K562 (cell line): ENCODE results near the gene PTPN9. TPM values are rescaled to one million over a fixed set of nuclear protein-coding genes. Genes with fewer than 3 reads are reported as not detected.

Experiments
- GABPB1 ChIP-seq: sonication (generic); formaldehyde crosslinking; IDR thresholded peaks from 2 replicates; pipeline ENCODE4 v1.8.0; 2022; ENCODE audit warnings: mild to moderate bottlenecking, missing genetic modification reagents
- GTF2E2 ChIP-seq: fragments of 200-800 bp; sonication (Bioruptor generic); IDR thresholded peaks from 2 replicates; pipeline ENCODE4 v1.6.1; 2016; ENCODE audit warnings: missing genetic modification characterization, missing compliant biosample characterization
- NFATC3 ChIP-seq: fragments of 450-650 bp; IDR thresholded peaks from 2 replicates; pipeline ENCODE4 v1.6.1; 2017; ENCODE audit warnings: mild to moderate bottlenecking
- NR2C2 ChIP-seq, 2 experiments: fragments of 200-800 bp in 1 of 2; sonication (Bioruptor generic) in 1 of 2; sonication (generic) in 1 of 2; formaldehyde crosslinking in 1 of 2; IDR thresholded peaks; 2 replicates each; pipeline versions ENCODE4 v1.6.1 to v1.8.0; 2016 to 2022; ENCODE audit warnings: mild to moderate bottlenecking in 1 of 2, missing compliant biosample characterization in 1 of 2, missing genetic modification characterization in 1 of 2, missing genetic modification reagents in 1 of 2
- NRF1 ChIP-seq, 2 experiments: fragments of 450-650 bp; IDR thresholded peaks in 1 of 2; conservative IDR thresholded peaks in 1 of 2; 2 replicates each; pipeline ENCODE4 v1.6.1; 2014; ENCODE audit warnings: mild to moderate bottlenecking in 2 of 2
- RAD21 ChIP-seq, 2 experiments: fragments of 250-450 bp in 1 of 2; fragments of 450-650 bp in 1 of 2; sonication (Bioruptor Pico) in 1 of 2; formaldehyde crosslinking in 1 of 2; IDR thresholded peaks in 1 of 2; conservative IDR thresholded peaks in 1 of 2; 2 replicates each; pipeline versions ENCODE4 v1.4.0 to v1.8.0; 2020 to 2022; ENCODE audit warnings: mild to moderate bottlenecking in 2 of 2, moderate library complexity in 1 of 2
- ZKSCAN1 ChIP-seq: fragments of 150-350 bp; IDR thresholded peaks from 2 replicates; pipeline ENCODE4 v1.6.1; 2016; ENCODE audit warnings: low read depth, low read length
- ZNF431 ChIP-seq: sonication (generic); formaldehyde crosslinking; IDR thresholded peaks from 2 replicates; pipeline ENCODE4 v1.8.0; 2022; ENCODE audit warnings: mild to moderate bottlenecking, missing genetic modification reagents
- polyA plus RNA-seq, 8 experiments: library from polyadenylated mRNA; depleted of rRNA in 4 of 8; stranded (reverse) in 5 of 8; unstranded in 3 of 8; fragments of >200 nt; fragmentation: Nextera tagmentation in 2 of 8; fragmentation: Illumina TruSeq in 1 of 8; extraction: Ambion mirVana in 2 of 8; extraction: Trizol in 1 of 8; gene quantifications; 2 replicates each; pipeline versions ENCODE4 v1.2.1 to v1.2.3, GENCODE V29; 2011 to 2014; ENCODE audit warnings: inconsistent platforms in 1 of 8, missing spikeins in 1 of 8
- total RNA-seq, 7 experiments: library from RNA; depleted of rRNA in 6 of 7; stranded (reverse); fragments of >200 nt in 6 of 7; fragmentation: Illumina TruSeq in 2 of 7; extraction: Trizol in 2 of 7; gene quantifications; 2 replicates each; pipeline versions ENCODE4 v1.2.1 to v1.2.3, GENCODE V29; 2011 to 2021; ENCODE audit warnings: low replicate concordance in 1 of 7
- TF ChIP-seq, protein P1 (sequence below): sonication (generic); formaldehyde crosslinking; IDR thresholded peaks from 2 replicates; pipeline ENCODE4 v1.8.0; 2022; ENCODE audit warnings: mild to moderate bottlenecking, missing genetic modification reagents
- TF ChIP-seq, protein P2 (sequence below): sonication (generic); formaldehyde crosslinking; IDR thresholded peaks from 2 replicates; pipeline ENCODE4 v1.8.0; 2023; ENCODE audit warnings: mild to moderate bottlenecking, missing genetic modification reagents
- TF ChIP-seq, protein P3 (sequence below): fragments of 250-450 bp; sonication (Bioruptor Pico); IDR thresholded peaks from 2 replicates; pipeline ENCODE4 v1.5.0; 2021; ENCODE audit warnings: mild to moderate bottlenecking, borderline replicate concordance
- TF ChIP-seq, protein P4 (sequence below): fragments of 250-450 bp; sonication (Bioruptor Pico); IDR thresholded peaks from 2 replicates; pipeline ENCODE4 v1.4.0; 2020
- TF ChIP-seq, protein P5 (sequence below): IDR thresholded peaks from 2 replicates; pipeline ENCODE4 v1.6.1; 2016; ENCODE audit warnings: missing genetic modification characterization, missing compliant biosample characterization

The PTPN9 gene
- total and polyA plus RNA-seq, 9 of the 15 experiments (the other 6 are each of a cell fraction or from before 2014, with no cell fraction given): 5.0 to 24.0 (median 14.2) TPM

DNA sequence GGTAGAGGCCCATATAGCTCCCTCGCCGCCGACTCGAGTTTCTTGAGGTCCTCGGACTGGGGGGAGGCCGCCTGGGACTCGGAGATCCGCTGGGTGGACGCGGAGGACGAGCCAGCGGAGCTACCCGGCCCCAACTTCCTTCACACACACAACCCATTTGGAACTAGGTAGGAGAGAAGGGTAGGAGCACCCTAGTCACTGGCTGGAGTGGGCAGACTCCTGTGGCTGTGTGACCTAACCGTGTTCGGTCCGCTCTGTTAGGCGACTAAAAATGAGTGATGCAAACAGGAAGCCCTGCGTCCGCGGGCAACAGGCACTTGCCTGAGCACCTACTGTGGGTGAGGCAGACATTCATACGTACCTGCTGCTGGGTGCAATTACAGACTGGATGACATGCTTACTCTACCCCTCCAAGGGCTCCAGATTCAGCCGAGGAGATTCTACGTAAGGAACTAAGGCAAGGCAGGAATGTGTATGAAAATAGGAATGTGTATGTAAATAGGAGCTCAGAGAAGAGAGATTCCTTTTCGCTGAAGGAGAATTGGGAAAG lies 123.1 kb downstream of the PTPN9 start (continued):
- TF ChIP-seq NR2C2 (CRISPR knock-in tag; IDR thresholded peaks at IDR 0.05) (no peak), NR2C2 (tag; IDR thresholded peaks at IDR 0.05) (no peak), GTF2E2 (tag) (no peak), NRF1 (conservative IDR thresholded peaks at IDR 0.05 in 1 of 2, IDR thresholded peaks at IDR 0.05 in 1 of 2) (peak; percentile 37 to 51; a peak in 2 of 4 replicates), ZNF431 (CRISPR knock-in tag) (peak; percentile 61; the same call in 1 of the 2 replicates), ZKSCAN1 (peak; percentile 96), NFATC3 (no peak), GABPB1 (CRISPR knock-in tag) (peak; percentile 70), RAD21 (CRISPR knock-in tag; conservative IDR thresholded peaks at IDR 0.05 in 1 of 2, IDR thresholded peaks at IDR 0.05 in 1 of 2) (peak in 1 of 2 experiments; percentile 6; a peak in 1 of 4 replicates)
- TF ChIP-seq, protein P1, sequence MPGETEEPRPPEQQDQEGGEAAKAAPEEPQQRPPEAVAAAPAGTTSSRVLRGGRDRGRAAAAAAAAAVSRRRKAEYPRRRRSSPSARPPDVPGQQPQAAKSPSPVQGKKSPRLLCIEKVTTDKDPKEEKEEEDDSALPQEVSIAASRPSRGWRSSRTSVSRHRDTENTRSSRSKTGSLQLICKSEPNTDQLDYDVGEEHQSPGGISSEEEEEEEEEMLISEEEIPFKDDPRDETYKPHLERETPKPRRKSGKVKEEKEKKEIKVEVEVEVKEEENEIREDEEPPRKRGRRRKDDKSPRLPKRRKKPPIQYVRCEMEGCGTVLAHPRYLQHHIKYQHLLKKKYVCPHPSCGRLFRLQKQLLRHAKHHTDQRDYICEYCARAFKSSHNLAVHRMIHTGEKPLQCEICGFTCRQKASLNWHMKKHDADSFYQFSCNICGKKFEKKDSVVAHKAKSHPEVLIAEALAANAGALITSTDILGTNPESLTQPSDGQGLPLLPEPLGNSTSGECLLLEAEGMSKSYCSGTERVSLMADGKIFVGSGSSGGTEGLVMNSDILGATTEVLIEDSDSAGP: no peak
- TF ChIP-seq, protein P2, sequence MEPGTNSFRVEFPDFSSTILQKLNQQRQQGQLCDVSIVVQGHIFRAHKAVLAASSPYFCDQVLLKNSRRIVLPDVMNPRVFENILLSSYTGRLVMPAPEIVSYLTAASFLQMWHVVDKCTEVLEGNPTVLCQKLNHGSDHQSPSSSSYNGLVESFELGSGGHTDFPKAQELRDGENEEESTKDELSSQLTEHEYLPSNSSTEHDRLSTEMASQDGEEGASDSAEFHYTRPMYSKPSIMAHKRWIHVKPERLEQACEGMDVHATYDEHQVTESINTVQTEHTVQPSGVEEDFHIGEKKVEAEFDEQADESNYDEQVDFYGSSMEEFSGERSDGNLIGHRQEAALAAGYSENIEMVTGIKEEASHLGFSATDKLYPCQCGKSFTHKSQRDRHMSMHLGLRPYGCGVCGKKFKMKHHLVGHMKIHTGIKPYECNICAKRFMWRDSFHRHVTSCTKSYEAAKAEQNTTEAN: 0 out of 2 replicates have a peak, but pooled peaks have one; percentile 82
- TF ChIP-seq, protein P3, sequence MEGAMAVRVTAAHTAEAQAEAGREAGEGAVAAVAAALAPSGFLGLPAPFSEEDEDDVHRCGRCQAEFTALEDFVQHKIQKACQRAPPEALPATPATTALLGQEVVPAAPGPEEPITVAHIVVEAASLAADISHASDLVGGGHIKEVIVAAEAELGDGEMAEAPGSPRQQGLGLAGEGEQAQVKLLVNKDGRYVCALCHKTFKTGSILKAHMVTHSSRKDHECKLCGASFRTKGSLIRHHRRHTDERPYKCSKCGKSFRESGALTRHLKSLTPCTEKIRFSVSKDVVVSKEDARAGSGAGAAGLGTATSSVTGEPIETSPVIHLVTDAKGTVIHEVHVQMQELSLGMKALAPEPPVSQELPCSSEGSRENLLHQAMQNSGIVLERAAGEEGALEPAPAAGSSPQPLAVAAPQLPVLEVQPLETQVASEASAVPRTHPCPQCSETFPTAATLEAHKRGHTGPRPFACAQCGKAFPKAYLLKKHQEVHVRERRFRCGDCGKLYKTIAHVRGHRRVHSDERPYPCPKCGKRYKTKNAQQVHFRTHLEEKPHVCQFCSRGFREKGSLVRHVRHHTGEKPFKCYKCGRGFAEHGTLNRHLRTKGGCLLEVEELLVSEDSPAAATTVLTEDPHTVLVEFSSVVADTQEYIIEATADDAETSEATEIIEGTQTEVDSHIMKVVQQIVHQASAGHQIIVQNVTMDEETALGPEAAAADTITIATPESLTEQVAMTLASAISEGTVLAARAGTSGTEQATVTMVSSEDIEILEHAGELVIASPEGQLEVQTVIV: no peak
- TF ChIP-seq, protein P4, sequence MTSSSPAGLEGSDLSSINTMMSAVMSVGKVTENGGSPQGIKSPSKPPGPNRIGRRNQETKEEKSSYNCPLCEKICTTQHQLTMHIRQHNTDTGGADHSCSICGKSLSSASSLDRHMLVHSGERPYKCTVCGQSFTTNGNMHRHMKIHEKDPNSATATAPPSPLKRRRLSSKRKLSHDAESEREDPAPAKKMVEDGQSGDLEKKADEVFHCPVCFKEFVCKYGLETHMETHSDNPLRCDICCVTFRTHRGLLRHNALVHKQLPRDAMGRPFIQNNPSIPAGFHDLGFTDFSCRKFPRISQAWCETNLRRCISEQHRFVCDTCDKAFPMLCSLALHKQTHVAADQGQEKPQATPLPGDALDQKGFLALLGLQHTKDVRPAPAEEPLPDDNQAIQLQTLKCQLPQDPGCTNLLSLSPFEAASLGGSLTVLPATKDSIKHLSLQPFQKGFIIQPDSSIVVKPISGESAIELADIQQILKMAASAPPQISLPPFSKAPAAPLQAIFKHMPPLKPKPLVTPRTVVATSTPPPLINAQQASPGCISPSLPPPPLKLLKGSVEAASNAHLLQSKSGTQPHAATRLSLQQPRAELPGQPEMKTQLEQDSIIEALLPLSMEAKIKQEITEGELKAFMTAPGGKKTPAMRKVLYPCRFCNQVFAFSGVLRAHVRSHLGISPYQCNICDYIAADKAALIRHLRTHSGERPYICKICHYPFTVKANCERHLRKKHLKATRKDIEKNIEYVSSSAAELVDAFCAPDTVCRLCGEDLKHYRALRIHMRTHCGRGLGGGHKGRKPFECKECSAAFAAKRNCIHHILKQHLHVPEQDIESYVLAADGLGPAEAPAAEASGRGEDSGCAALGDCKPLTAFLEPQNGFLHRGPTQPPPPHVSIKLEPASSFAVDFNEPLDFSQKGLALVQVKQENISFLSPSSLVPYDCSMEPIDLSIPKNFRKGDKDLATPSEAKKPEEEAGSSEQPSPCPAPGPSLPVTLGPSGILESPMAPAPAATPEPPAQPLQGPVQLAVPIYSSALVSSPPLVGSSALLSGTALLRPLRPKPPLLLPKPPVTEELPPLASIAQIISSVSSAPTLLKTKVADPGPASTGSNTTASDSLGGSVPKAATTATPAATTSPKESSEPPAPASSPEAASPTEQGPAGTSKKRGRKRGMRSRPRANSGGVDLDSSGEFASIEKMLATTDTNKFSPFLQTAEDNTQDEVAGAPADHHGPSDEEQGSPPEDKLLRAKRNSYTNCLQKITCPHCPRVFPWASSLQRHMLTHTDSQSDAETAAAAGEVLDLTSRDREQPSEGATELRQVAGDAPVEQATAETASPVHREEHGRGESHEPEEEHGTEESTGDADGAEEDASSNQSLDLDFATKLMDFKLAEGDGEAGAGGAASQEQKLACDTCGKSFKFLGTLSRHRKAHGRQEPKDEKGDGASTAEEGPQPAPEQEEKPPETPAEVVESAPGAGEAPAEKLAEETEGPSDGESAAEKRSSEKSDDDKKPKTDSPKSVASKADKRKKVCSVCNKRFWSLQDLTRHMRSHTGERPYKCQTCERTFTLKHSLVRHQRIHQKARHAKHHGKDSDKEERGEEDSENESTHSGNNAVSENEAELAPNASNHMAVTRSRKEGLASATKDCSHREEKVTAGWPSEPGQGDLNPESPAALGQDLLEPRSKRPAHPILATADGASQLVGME (CRISPR knock-in tag): no peak
- TF ChIP-seq, protein P5, sequence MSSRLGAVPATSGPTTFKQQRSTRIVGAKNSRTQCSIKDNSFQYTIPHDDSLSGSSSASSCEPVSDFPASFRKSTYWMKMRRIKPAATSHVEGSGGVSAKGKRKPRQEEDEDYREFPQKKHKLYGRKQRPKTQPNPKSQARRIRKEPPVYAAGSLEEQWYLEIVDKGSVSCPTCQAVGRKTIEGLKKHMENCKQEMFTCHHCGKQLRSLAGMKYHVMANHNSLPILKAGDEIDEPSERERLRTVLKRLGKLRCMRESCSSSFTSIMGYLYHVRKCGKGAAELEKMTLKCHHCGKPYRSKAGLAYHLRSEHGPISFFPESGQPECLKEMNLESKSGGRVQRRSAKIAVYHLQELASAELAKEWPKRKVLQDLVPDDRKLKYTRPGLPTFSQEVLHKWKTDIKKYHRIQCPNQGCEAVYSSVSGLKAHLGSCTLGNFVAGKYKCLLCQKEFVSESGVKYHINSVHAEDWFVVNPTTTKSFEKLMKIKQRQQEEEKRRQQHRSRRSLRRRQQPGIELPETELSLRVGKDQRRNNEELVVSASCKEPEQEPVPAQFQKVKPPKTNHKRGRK (tag): no peak
